Thoracic aorta (tissue), 2 donors: ENCODE results near the gene CACNA1G. TPM values are rescaled to one million over a fixed set of nuclear protein-coding genes. Genes with fewer than 3 reads are reported as not detected.

Experiments
- ATAC-seq: fragments of 150-250 bp; one replicate; pipeline ENCODE4 v1.8.0; 2017; ENCODE audit warnings: low read depth; ENCODE audit not compliant: insufficient number of reproducible peaks, low FRiP score
- DNase-seq: peaks from one replicate; pipeline ENCODE4 v3.0.0-alpha.2; 2020; ENCODE audit warnings: low spot score
- H3K27ac ChIP-seq, 2 donors: fragments of 200-600 bp; sonication (generic); 1 replicate in 1 of 2; 2 replicates in 1 of 2; pipeline ENCODE4 v1.5.1; 2016; ENCODE audit warnings: mild to moderate bottlenecking in 2 of 2, moderate library complexity in 2 of 2
- H3K27me3 ChIP-seq: fragments of 200-600 bp; sonication (generic); replicated peaks from 2 replicates; pipeline ENCODE4 v1.6.0; 2016; ENCODE audit warnings: mild to moderate bottlenecking; ENCODE audit not compliant: insufficient read depth
- H3K36me3 ChIP-seq: fragments of 200-600 bp; sonication (generic); one replicate; pipeline ENCODE4 v1.5.1; 2016
- H3K4me1 ChIP-seq, 2 donors: fragments of 200-600 bp; sonication (generic); 1 replicate in 1 of 2; 2 replicates in 1 of 2; pipeline versions ENCODE4 v1.5.1 to v1.6.0; 2016; ENCODE audit warnings: low read depth in 2 of 2, mild to moderate bottlenecking in 1 of 2; ENCODE audit not compliant: control insufficient read depth in 1 of 2
- H3K4me3 ChIP-seq: fragments of 200-600 bp; sonication (generic); 2 replicates; pipeline ENCODE4 v1.5.1; 2016; ENCODE audit warnings: mild to moderate bottlenecking
- H3K9me3 ChIP-seq: fragments of 200-600 bp; sonication (generic); 2 replicates; pipeline ENCODE4 v1.5.1; 2016
- CTCF ChIP-seq: fragments of 200-600 bp; sonication (generic); IDR thresholded peaks from one replicate; pipeline ENCODE4 v1.5.1; 2019; ENCODE audit warnings: antibody characterized with exemption
- total RNA-seq, 2 donors: library from RNA; depleted of rRNA; stranded (reverse); fragments of >200 nt; gene quantifications; one replicate each; pipeline versions ENCODE4 v1.1.0 to v1.2.3, GENCODE V29; 2016

The CACNA1G gene
- total RNA-seq, 2 donors from 2014 or later: 0.27 to 2.3 TPM

- no peak overlapping the region for H3K27ac ChIP-seq
- H3K9me3 ChIP-seq: no peaks in the 10 kb centered on the region
- peaks cover 5 to 25% of the 10 kb centered on the region in 2 donors for H3K4me1 ChIP-seq
- no peak for DNase-seq
- ATAC-seq: no peak
- H3K4me3 ChIP-seq: no peak overlapping the region
- no peaks in the 10 kb centered on the region for H3K36me3 ChIP-seq
- no peak for TF ChIP-seq CTCF
- no peaks in the 10 kb centered on the region for H3K27me3 ChIP-seq
Measured at GRCh38 chr17:50627036-50627781, 66.7 kb downstream of the CACNA1G start.

GRCh38 chr17:50627782-50628601, 67.5 kb downstream of the CACNA1G start:
- DNase-seq: no peak
- ATAC-seq: no peak
- H3K27ac ChIP-seq: no peak overlapping the region
- H3K4me3 ChIP-seq: no peak overlapping the region
- H3K4me1 ChIP-seq: peaks cover 5 to 25% of the 10 kb centered on the region in 2 donors
- H3K36me3 ChIP-seq: no peaks in the 10 kb centered on the region
- H3K27me3 ChIP-seq: no peaks in the 10 kb centered on the region
- TF ChIP-seq CTCF: no peak
- no peaks in the 10 kb centered on the region for H3K9me3 ChIP-seq

DNA sequence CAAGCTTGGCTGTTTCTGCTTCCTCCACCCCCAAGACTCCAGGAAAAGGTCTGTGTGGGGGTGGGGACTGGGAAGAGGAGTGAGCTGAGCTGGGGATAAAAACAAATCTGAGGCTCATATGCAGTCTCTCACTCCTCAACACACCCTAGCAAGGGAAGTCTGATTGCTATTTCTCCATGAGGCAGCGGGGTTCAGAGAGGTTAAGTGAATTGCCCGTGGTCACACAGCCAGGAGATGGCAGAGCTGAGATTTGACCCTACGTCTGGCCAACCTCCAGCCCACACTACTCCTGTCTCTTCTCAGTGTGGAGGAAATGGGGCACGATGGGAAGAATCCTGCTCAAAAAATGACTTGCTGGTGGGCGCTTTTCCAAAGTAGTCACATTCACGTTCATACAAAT, 69.4 kb downstream of the CACNA1G start:
- H3K4me3 ChIP-seq: no peak overlapping the region
- no peaks in the 10 kb centered on the region for H3K36me3 ChIP-seq
- H3K9me3 ChIP-seq: no peaks in the 10 kb centered on the region
- no peak overlapping the region for H3K27ac ChIP-seq
- DNase-seq (no peak), ATAC-seq (no peak)
- peaks cover 5 to 25% of the 10 kb centered on the region in 2 donors for H3K4me1 ChIP-seq
- no peaks in the 10 kb centered on the region for H3K27me3 ChIP-seq
- TF ChIP-seq CTCF: no peak

DNA sequence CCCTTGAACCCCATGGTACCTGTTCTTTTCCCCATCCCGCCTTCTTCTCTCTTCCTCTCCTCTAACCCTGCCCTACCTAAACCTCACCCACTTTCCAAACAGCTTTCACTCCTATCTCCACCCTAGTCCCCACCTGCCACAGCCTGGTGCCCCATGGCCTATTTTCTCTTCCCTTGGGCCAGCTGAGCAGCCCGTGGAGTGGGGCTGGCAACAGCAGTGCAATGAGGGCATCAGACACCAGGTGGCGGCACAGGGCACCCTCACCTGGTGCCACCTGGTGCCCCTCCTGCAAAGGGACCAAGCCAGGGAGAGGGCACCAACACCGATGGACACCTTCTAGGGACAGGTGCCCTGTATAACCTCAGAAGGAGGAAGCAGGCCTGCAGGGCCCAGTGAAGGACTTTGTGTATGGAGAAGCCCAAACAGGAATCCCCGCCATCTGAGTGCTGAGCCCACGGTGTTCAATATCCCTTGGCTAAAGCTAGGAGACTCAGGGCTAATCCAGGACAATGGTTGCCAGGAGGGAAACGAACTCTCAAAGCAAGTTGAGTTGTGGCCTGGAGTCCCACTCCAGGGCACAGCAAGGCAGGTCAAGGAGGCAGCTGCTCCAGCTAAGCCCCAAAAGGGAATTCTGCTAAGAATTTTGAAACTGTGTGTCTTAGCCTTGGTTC, 70.1 kb downstream of the CACNA1G start:
- no peaks in the 10 kb centered on the region for H3K27me3 ChIP-seq
- ATAC-seq: no peak

More for the DNA sequence above, 70.1 kb downstream of the CACNA1G start:
- Histone ChIP-seq H3K36me3 (no peaks in the 10 kb centered on the region), H3K27ac (no peak overlapping the region), H3K4me1 (peaks cover 10 to 33% of the 10 kb centered on the region in 2 donors), H3K4me3 (no peak overlapping the region), H3K9me3 (no peaks in the 10 kb centered on the region)
- TF ChIP-seq CTCF: peak; percentile 81
- no peak for DNase-seq
